Measurements from ENCODE around the gene PLIN5.

GRCh38 chr19:4522291-4523002 is 12.6 kb downstream of the PLIN5 start:
- no peak for TF ChIP-seq CTCF (IDR thresholded peaks at IDR 0.05)
- TF ChIP-seq POLR2A (IDR thresholded peaks at IDR 0.05) = no peak
